Measurements from ENCODE around the gene ADGRL1.
A peak's percentile ranks its signal among the peaks of the same experiment; 100 is the strongest.
"Not testable (repeated sequence)": the region's sequence is repeated elsewhere in the genome, so short reads cannot be mapped to it uniquely, and the experiment has no call there.

Gene ADGRL1

GRCh38 chr19:14205452-14206287, at the start of gene ADGRL1:
ADGRL1 (minus strand) TSS chr19:14206169; CDS start chr19:14183602, 22,567 bp downstream.
- DNase-seq, result not testable (repeated sequence)
- peaks cover 17 to 33% of the 10 kb centered on the region in 2 donors for H3K4me1 Mint-ChIP-seq
- peaks cover 57 to 75% of the 10 kb centered on the region in 2 donors for H3K27me3 Mint-ChIP-seq

GRCh38 chr19:14255316-14255715, 49.3 kb upstream of the ADGRL1 start:
- not testable (repeated sequence) for H3K27ac Mint-ChIP-seq; ATAC-seq (replicated peaks)

More at GRCh38 chr19:14205452-14206287, at the start of gene ADGRL1:
- Mint-ChIP-seq H3K27ac (peak within 1 kb of the TSS; percentile 89), H3K4me3 (peak within 1 kb of the TSS; percentile 92 to 96)
- not testable (repeated sequence) for H3K36me3 Mint-ChIP-seq; ATAC-seq (replicated peaks); H3K9me3 Mint-ChIP-seq

GRCh38 chr19:14253822-14254599, 48.0 kb upstream of the ADGRL1 start:
- H3K4me3 Mint-ChIP-seq, H3K9me3 Mint-ChIP-seq, DNase-seq, H3K27ac Mint-ChIP-seq, H3K36me3 Mint-ChIP-seq: not testable (repeated sequence)
- ATAC-seq (replicated peaks), result peak in 1 of 2 donors; percentile 45
- peaks cover 10 to 19% of the 10 kb centered on the region in 2 donors for H3K27me3 Mint-ChIP-seq
- peaks cover 13 to 14% of the 10 kb centered on the region in 2 donors for H3K4me1 Mint-ChIP-seq

More at GRCh38 chr19:14255316-14255715, 49.3 kb upstream of the ADGRL1 start:
- H3K4me3 Mint-ChIP-seq, DNase-seq, H3K4me1 Mint-ChIP-seq, H3K9me3 Mint-ChIP-seq, H3K36me3 Mint-ChIP-seq: not testable (repeated sequence)
- H3K27me3 Mint-ChIP-seq, result peaks cover 10 to 18% of the 10 kb centered on the region in 2 donors

- not testable (repeated sequence) for H3K36me3 Mint-ChIP-seq; ATAC-seq (replicated peaks); DNase-seq; H3K4me3 Mint-ChIP-seq; H3K27ac Mint-ChIP-seq; H3K9me3 Mint-ChIP-seq
- H3K4me1 Mint-ChIP-seq, result peaks cover 14 to 23% of the 10 kb centered on the region in 2 donors
- peaks cover 10 to 19% of the 10 kb centered on the region in 2 donors for H3K27me3 Mint-ChIP-seq
These were observed 46.2 kb upstream of the ADGRL1 start for GRCh38 chr19:14252136-14252535.

GRCh38 chr19:14250870-14251269, 44.9 kb upstream of the ADGRL1 start:
- Mint-ChIP-seq H3K27ac (no peak overlapping the region), H3K9me3 (no peaks in the 10 kb centered on the region)

GRCh38 chr19:14250315-14250714, 44.3 kb upstream of the ADGRL1 start:
- H3K27ac Mint-ChIP-seq, result peak overlapping the region; percentile 56
- H3K36me3 Mint-ChIP-seq; H3K9me3 Mint-ChIP-seq; ATAC-seq (replicated peaks); DNase-seq: not testable (repeated sequence)
- H3K4me3 Mint-ChIP-seq, result peak overlapping the region in 1 of 2 donors; percentile 43
- H3K27me3 Mint-ChIP-seq, result peaks cover 10 to 19% of the 10 kb centered on the region in 2 donors
- peaks cover 14 to 23% of the 10 kb centered on the region in 2 donors for H3K4me1 Mint-ChIP-seq

More at GRCh38 chr19:14250870-14251269, 44.9 kb upstream of the ADGRL1 start:
- no peak for DNase-seq
- no peak for ATAC-seq (replicated peaks)
- H3K4me3 Mint-ChIP-seq, result peak overlapping the region in 1 of 2 donors; percentile 43
- H3K4me1 Mint-ChIP-seq, result peaks cover 14 to 23% of the 10 kb centered on the region in 2 donors
- H3K27me3 Mint-ChIP-seq, result peaks cover 10 to 19% of the 10 kb centered on the region in 2 donors
- no peaks in the 10 kb centered on the region for H3K36me3 Mint-ChIP-seq

- not testable (repeated sequence) for ATAC-seq (replicated peaks); H3K36me3 Mint-ChIP-seq; DNase-seq; H3K27ac Mint-ChIP-seq; H3K9me3 Mint-ChIP-seq
- peaks cover 10 to 19% of the 10 kb centered on the region in 2 donors for H3K27me3 Mint-ChIP-seq
- peaks cover 14 to 23% of the 10 kb centered on the region in 2 donors for H3K4me1 Mint-ChIP-seq
- peak overlapping the region; percentile 72 to 81 for H3K4me3 Mint-ChIP-seq
These were observed 43.9 kb upstream of the ADGRL1 start for GRCh38 chr19:14249891-14250290.

- Mint-ChIP-seq H3K4me1 (peaks cover 14 to 23% of the 10 kb centered on the region in 2 donors), H3K27ac (peak overlapping the region; percentile 85), H3K4me3 (peak overlapping the region; percentile 81), H3K27me3 (peaks cover 10 to 19% of the 10 kb centered on the region in 2 donors)
- DNase-seq (peak; percentile 13), ATAC-seq (replicated peaks) (peak; percentile 33 to 49)
- not testable (repeated sequence) for H3K9me3 Mint-ChIP-seq, H3K36me3 Mint-ChIP-seq
These were observed 43.2 kb upstream of the ADGRL1 start for GRCh38 chr19:14249012-14249754.

GRCh38 chr19:14248578-14249011, 42.6 kb upstream of the ADGRL1 start:
- peak overlapping the region; percentile 85 for H3K27ac Mint-ChIP-seq
- ATAC-seq (replicated peaks), result peak; percentile 53 to 57
- H3K36me3 Mint-ChIP-seq, result no peaks in the 10 kb centered on the region
- no peak for DNase-seq
- peaks cover 8 to 17% of the 10 kb centered on the region in 2 donors for H3K4me1 Mint-ChIP-seq
- H3K9me3 Mint-ChIP-seq, result no peaks in the 10 kb centered on the region
- H3K27me3 Mint-ChIP-seq, result peaks cover 10 to 19% of the 10 kb centered on the region in 2 donors
- peak overlapping the region; percentile 81 for H3K4me3 Mint-ChIP-seq

- peak overlapping the region; percentile 81 for H3K4me3 Mint-ChIP-seq
- peak overlapping the region; percentile 88 for H3K27ac Mint-ChIP-seq
- DNase-seq, result peak; percentile 6
- peaks cover 10 to 19% of the 10 kb centered on the region in 2 donors for H3K27me3 Mint-ChIP-seq
- H3K9me3 Mint-ChIP-seq, H3K36me3 Mint-ChIP-seq: not testable (repeated sequence)
- peak; percentile 49 to 55 for ATAC-seq (replicated peaks)
- H3K4me1 Mint-ChIP-seq, result peaks cover 8 to 16% of the 10 kb centered on the region in 2 donors
These were observed 41.8 kb upstream of the ADGRL1 start for GRCh38 chr19:14247548-14248471.

- DNase-seq, result not testable (repeated sequence)
These were observed 41.2 kb upstream of the ADGRL1 start for GRCh38 chr19:14247205-14247547.

GRCh38 chr19:14244393-14244792, 38.4 kb upstream of the ADGRL1 start:
- ATAC-seq (replicated peaks); H3K9me3 Mint-ChIP-seq; H3K27me3 Mint-ChIP-seq; H3K4me3 Mint-ChIP-seq; DNase-seq; H3K36me3 Mint-ChIP-seq; H3K27ac Mint-ChIP-seq: not testable (repeated sequence)
- H3K4me1 Mint-ChIP-seq, result peaks cover 2 to 13% of the 10 kb centered on the region in 2 donors

More at GRCh38 chr19:14247205-14247547, 41.2 kb upstream of the ADGRL1 start:
- H3K27ac Mint-ChIP-seq, result peak overlapping the region; percentile 69
- peaks cover 8 to 16% of the 10 kb centered on the region in 2 donors for H3K4me1 Mint-ChIP-seq
- H3K36me3 Mint-ChIP-seq; ATAC-seq (replicated peaks); H3K9me3 Mint-ChIP-seq: not testable (repeated sequence)
- peaks cover 9 to 17% of the 10 kb centered on the region in 2 donors for H3K27me3 Mint-ChIP-seq
- H3K4me3 Mint-ChIP-seq, result peak overlapping the region in 1 of 2 donors; percentile 81

- H3K9me3 Mint-ChIP-seq; ATAC-seq (replicated peaks); DNase-seq; H3K36me3 Mint-ChIP-seq; H3K27me3 Mint-ChIP-seq; H3K4me3 Mint-ChIP-seq; H3K27ac Mint-ChIP-seq: not testable (repeated sequence)
- peaks cover 0 to 10% of the 10 kb centered on the region in 2 donors for H3K4me1 Mint-ChIP-seq
These were observed 37.7 kb upstream of the ADGRL1 start for GRCh38 chr19:14243718-14244117.
